ENCODE data around the gene KCNC3.

- TF ChIP-seq EHMT2 (IDR thresholded peaks at IDR 0.05; ENCODE audit: low read depth) (no peak), MYC (IDR thresholded peaks at IDR 0.05; ENCODE audit: borderline replicate concordance, low read length) (peak; percentile 56; the same call in 1 of the 2 replicates)
Observed at GRCh38 chr19:50333235-50333736, 4.1 kb upstream of the KCNC3 start.

Measured in A549 (cell line).